Rectal smooth muscle tissue (tissue), 1 donor: ENCODE measurements around the gene KDF1.
A peak's percentile ranks its signal among the peaks of the same experiment; 100 is the strongest.

ENCODE experiments used
- H3K27ac ChIP-seq: one replicate; pipeline ENCODE4 v1.7.0; 2013; ENCODE audit warnings: low read depth, low read length, inconsistent platforms
- H3K27me3 ChIP-seq: one replicate; pipeline ENCODE4 v1.7.0; 2013; ENCODE audit warnings: low read length; ENCODE audit not compliant: control insufficient read depth, insufficient read depth
- H3K36me3 ChIP-seq: one replicate; pipeline ENCODE4 v1.7.0; 2013; ENCODE audit warnings: low read length; ENCODE audit not compliant: control insufficient read depth, insufficient read depth
- H3K4me1 ChIP-seq: one replicate; pipeline ENCODE4 v1.7.0; 2013; ENCODE audit warnings: low read length; ENCODE audit not compliant: control insufficient read depth, insufficient read depth
- H3K4me3 ChIP-seq: one replicate; pipeline ENCODE4 v1.7.0; 2013; ENCODE audit warnings: low read length
- H3K9ac ChIP-seq: one replicate; pipeline ENCODE4 v1.7.0; 2013; ENCODE audit warnings: low read length

KDF1 gene, protein sequence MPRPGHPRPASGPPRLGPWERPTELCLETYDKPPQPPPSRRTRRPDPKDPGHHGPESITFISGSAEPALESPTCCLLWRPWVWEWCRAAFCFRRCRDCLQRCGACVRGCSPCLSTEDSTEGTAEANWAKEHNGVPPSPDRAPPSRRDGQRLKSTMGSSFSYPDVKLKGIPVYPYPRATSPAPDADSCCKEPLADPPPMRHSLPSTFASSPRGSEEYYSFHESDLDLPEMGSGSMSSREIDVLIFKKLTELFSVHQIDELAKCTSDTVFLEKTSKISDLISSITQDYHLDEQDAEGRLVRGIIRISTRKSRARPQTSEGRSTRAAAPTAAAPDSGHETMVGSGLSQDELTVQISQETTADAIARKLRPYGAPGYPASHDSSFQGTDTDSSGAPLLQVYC

DNA sequence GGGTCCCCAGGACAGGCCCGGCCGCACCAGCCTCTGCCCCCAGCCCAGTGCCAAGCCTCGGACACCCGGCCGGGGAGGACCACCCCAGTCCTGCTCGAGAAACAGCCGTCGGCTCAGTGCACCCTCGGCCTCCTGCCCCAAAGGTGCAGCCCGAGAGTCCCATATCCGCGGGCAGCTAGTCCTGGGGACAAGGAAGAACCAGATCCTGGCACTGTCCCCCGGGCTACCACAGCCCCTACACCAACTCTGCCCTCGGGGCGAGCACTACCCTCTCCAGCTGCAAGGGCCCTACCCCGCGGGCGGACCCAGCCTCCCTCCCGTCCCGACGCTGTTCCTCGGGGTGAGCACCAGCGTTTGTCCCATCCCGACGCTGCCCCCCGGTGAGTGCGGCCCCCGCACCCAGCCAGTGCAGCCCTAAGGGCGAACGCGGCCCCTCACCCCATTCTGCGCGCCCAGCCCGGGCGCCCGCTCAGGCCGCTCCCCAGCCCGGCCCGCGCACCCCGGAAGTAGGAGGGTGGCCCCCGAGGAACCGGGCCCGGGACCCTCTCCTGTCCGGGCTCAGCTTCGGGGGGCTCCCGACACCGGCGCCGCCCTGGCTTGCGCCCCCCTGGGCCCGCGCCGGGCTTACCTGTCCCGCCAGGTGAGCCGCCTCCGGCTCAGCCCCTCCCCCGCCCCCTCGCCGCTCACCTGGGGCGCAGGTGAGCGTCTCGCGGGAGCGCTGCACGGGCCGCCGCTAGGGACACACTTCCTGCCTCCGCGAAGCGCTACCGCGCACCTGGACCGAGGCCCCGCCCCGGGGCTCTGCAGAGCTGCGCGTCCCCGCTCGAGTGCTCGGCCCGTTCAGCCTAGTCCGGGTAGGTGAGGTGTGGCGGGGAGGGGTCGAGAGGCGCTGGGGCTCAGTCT is at the start of gene KDF1:
Gene KDF1 (minus strand): TSS at position 747 of the 903 bp plus-strand sequence. CDS start 8,088 bp downstream, outside the sequence.
- H3K4me3 ChIP-seq = peak within 1 kb of the TSS; percentile 63
- H3K27ac ChIP-seq = no peak within 1 kb of the TSS

DNA sequence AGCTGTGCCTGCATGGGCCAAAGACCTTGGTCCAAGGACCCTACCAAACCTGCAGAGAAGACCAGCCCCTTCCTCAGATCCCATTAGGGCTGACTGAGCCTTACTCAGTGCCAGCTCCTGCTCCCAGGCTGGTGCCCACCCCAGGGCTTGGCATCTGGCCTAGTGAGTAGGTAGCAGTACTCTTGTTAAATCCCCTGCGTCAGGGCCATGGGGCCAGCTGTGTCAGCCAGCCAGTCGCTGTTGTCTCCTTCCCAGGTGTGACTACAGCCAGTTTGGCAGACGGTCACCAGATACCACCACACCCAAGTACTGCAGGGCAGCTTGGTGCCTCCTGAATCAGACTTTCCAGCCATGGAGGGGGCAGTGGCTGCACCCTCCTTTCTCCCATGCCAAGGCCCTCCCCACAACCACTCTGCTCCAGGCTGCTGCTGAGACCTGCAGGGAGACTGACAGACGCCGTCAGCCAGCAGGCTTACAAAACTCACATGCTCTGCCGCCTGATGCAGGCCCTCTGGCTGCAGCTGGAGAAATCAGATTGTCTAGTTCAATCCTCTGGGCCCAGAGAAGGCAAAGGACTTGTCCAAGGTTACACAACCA is 49.4 kb upstream of the KDF1 start:
- no peaks in the 10 kb centered on the region for H3K36me3 ChIP-seq
- H3K4me3 ChIP-seq = peak overlapping the region; percentile 57
- H3K9ac ChIP-seq = no peak overlapping the region
- H3K4me1 ChIP-seq = peaks cover 39% of the 10 kb centered on the region
- H3K27ac ChIP-seq = peak overlapping the region; percentile 92
- H3K27me3 ChIP-seq = no peaks in the 10 kb centered on the region

More for the DNA sequence above, at the start of gene KDF1:
- Histone ChIP-seq H3K27me3 (peaks cover 5% of the 10 kb centered on the region), H3K36me3 (no peaks in the 10 kb centered on the region), H3K9ac (peak within 1 kb of the TSS; percentile 16), H3K4me1 (no peaks in the 10 kb centered on the region)

DNA sequence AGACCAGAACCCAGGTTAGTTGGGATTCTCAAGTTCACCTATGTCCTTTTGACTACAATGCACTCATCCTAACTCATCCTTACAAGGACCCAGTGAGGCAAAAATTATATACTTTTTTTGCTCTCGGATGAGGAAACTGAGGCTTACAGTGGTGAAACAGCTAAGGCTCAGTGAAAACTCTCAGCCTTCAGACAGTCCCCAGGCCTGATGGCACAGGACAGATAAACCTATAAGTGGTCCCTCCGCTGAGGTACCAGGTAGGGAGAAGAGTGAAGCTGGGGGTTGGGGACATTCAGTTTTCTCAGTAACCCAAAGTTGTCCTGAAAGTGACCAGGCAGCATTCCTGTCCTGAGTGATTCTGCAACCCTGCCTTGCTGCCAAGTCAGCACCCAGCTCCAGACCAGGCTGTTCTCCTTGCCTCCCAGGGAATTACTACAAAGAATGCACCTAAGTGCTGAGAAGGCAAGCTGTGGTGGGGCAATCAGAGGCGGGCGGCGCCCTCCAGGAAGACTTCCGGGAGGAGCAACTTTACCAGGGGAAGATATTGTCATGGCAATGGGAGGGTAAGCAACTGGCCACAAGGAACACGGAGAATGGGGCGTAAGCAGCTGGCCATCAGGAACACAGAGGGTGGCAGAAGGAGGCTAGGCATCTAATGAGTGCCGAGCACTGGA is 47.8 kb upstream of the KDF1 start:
- H3K9ac ChIP-seq = peak overlapping the region; percentile 52
- peak overlapping the region; percentile 73 for H3K27ac ChIP-seq
- H3K36me3 ChIP-seq = no peaks in the 10 kb centered on the region
- peaks cover 49% of the 10 kb centered on the region for H3K4me1 ChIP-seq
- H3K27me3 ChIP-seq = no peaks in the 10 kb centered on the region
- no peak overlapping the region for H3K4me3 ChIP-seq

DNA sequence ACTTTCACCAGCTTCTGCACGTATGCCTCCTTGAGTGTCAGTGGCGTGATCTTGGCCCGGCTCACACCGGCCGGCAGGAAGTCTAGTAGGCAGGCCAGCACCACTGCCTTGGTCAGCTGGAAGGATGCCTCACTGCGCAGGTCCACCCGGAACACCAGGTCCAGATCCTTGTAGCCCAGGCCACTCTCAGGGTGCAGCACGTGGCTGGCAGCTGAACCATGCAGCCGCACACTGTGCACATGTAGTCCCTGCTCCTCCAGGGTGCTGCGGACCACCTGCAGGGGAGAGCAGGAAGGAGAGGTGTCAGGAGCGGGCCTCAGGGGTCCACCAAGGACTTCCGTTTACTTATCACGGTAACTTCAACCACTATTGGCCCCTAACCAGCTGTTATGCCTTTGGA is 46.4 kb upstream of the KDF1 start:
- Histone ChIP-seq H3K27me3 (no peaks in the 10 kb centered on the region), H3K27ac (peak overlapping the region; percentile 52), H3K4me3 (no peak overlapping the region), H3K4me1 (peaks cover 53% of the 10 kb centered on the region), H3K36me3 (no peaks in the 10 kb centered on the region), H3K9ac (no peak overlapping the region)

DNA sequence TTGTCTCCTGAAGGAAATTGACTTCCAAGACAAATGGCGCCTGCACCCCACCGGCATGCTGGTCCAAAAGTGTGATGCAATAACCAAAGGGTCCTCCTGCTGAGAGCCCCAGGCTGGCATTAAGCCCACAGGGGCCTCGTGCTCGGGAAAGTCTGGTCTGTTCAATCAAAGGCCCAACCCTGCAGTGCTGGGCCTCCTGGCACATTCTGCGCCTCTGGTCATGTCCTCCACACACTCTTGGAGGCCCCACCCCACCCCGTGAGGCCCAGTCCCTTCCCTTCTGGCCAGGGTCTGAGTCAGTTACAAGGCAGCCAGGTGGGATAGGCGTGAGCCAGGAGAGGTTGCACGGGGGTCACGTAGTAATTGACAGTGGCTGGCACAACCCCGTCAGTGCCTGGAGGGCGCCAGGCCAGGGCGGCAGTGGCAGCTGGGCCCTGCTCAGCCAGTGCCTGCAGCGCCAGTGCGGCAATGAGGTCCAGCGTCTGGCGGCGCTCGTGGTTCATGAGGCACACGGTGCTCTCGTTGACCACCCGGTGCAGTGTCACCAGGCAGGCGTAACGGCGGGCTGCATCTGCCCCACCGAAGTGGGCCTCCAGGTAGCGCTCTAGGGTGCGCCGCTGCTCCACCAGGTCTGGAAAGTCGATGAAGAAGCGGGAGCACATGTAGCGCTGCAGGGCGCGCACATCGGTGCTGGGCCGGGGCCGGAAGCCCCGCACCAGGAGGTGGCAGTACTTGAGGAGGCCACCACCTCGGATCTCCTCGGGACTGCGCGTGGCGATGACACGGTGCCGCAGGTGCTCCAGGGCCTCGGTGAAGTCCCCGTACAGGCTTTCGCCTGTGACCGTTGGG is 45.6 kb upstream of the KDF1 start:
- no peak overlapping the region for H3K4me3 ChIP-seq
- H3K4me1 ChIP-seq = peaks cover 51% of the 10 kb centered on the region
- peak overlapping the region; percentile 75 for H3K27ac ChIP-seq

DNA sequence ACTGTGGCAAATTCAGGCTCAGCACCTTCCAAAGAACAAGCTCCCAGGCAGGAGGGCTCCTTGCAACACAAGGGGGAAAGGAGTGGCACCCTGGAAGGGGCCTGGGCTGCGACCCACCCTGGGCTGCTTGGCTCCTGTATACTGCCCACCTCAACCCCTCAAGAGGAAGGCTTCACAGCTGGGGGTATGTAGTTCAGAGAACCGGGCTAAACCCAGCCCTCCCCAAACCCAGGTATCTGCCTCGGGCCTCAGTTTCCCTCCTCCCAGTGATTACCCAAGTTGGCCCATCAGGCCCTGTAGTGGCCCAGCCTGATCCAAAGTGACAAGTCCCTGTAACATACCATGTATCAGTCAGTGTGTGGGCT is 44.9 kb upstream of the KDF1 start:
- Histone ChIP-seq H3K4me1 (peaks cover 55% of the 10 kb centered on the region), H3K9ac (no peak overlapping the region), H3K27ac (peak overlapping the region; percentile 75), H3K4me3 (peak overlapping the region; percentile 19), H3K27me3 (no peaks in the 10 kb centered on the region), H3K36me3 (no peaks in the 10 kb centered on the region)

More for the DNA sequence above, 45.6 kb upstream of the KDF1 start:
- Histone ChIP-seq H3K9ac (no peak overlapping the region), H3K36me3 (no peaks in the 10 kb centered on the region), H3K27me3 (no peaks in the 10 kb centered on the region)

DNA sequence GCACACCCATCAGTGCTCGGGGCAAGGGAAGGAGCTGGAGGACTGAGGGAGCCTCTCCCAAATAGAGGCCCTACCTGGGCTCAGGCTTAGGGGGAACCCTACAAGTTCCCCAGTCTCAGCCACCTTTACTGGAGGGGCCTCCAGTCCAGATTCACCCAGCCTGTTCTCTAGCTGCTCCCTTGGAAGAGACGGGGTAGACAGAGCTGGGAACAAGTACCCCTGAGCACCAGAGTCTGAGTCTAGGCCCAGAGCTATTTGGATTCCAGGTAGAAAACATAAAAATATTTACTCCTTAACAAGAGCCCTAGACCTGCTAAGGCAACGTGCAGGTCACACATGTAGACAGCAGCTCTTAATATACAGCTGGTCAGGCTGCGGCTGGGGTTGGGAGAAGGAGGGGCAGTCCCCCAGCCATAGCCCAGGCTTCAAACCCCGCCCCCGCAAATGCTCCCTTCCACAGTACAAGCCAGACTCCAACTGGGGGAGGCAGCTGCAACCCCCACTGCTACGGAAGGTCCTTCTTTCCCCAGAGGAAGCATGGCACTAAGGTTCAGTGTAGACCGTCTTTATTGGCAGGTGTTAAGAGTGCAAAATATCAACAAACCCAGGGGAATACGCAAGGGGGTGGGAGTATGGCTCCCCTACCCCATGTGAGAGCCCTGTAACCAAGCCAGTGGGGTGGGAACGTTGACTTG is 44.4 kb upstream of the KDF1 start:
- Histone ChIP-seq H3K27me3 (no peaks in the 10 kb centered on the region), H3K27ac (peak overlapping the region; percentile 75), H3K36me3 (no peaks in the 10 kb centered on the region), H3K4me3 (peak overlapping the region; percentile 19), H3K9ac (no peak overlapping the region), H3K4me1 (peaks cover 55% of the 10 kb centered on the region)

DNA sequence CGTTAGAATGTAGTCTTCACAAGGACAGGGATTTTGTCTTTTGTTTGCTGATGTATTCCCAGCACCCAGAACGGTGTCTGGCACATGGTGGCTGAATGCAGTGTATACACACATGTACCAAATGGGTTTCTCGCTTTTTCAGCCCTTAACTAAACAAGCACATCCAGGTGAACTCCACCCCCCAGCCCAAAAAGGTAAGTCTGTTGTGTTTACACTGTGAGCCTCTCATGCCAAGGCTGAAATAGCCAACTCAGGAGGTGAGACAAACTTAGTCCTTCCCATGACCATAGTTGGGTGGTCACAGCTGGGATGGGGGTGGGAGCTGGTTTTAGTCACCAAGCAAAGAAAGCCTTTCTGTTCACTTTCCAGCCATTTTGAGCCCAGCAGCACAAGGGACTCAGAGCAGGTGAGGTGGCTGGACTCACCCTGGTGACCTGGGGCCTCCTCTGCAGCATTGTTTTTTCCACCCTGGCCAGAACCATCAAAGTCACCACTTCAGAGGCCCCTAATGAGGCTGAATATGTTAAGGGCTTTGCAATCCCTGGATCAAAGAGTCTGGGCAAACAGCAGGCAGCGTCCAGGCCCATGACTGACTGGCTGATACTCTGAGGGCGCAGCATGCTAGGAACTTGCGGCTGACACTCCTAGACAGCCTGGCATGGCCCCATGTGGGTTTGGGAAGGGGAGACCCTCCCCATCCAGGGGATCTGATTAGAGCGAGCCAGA is 43.6 kb upstream of the KDF1 start:
- Histone ChIP-seq H3K9ac (no peak overlapping the region), H3K27me3 (no peaks in the 10 kb centered on the region), H3K4me3 (no peak overlapping the region), H3K4me1 (peaks cover 56% of the 10 kb centered on the region), H3K27ac (peak overlapping the region; percentile 75), H3K36me3 (no peaks in the 10 kb centered on the region)

DNA sequence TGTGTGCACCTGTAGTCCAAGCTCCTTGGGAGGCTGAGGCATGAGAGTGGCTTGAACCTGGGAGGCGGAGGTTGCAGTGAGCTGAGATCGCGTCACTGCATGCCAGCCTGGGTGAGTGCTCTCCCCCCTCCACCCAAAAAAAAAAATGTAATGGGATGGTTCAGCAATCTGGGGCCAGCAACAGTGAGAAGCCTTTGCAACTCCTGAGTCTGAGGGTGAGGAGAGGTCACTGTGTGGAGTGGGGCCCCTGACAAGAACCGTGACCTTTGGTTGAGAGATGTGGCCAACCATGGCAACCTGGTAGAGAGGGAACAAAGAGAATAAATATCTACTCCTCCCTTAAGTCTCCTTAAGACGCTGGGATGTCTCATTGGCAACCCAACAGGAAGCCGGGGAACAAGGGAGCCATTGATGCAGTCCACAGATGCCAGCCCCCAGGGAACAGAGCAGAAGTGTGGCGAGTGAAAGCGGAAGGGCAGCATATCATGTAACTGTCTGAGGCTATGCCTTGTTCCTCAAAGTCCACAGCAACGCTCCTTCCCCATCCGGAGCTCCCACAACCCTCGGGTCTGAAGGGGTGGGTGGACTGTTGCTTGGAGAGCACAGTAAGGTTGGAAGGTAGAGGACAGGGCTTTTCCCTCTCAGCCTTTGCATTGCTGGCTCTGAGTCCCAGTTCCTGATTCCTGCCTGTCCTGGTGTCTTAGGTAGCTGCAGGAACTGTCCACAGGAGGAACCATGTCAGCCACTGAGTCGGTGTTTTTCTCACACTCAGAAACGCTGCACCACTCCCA is 41.5 kb upstream of the KDF1 start:
- Histone ChIP-seq H3K9ac (no peak overlapping the region), H3K4me1 (peaks cover 59% of the 10 kb centered on the region), H3K36me3 (no peaks in the 10 kb centered on the region), H3K27me3 (no peaks in the 10 kb centered on the region), H3K27ac (peak overlapping the region; percentile 93), H3K4me3 (no peak overlapping the region)

DNA sequence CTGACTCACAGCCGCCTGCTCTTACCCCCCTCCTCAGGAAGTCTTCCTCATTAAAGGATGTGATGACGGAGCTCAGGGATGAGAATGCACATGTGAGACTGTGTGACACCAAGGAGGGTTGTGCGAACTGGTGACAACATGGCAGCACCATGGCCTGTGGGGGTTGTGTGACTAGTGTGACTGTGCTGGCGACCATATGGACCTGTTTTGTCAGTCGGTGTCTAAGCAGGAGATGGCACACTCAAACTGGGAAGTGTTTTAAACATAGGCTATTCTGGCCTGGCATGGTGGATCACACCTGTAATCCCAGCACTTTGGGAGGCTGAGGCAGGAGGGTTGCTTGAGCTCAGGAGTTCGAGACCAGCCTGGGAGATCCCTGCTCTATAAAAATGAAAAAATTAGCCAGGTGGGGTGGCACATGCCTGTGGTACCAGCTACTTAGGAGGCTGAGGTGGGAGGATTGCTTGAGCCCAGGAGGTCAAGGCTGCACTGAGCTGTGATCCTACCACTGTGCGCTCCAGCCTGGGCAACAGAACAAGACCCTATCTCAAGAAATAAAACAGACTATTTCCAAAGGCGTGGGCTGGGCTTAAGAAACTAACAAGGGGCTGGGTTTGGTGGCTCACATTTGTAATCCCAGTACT is 40.7 kb upstream of the KDF1 start:
- Histone ChIP-seq H3K9ac (no peak overlapping the region), H3K27ac (peak overlapping the region; percentile 93)

More for the DNA sequence above, 40.7 kb upstream of the KDF1 start:
- no peak overlapping the region for H3K4me3 ChIP-seq
- H3K4me1 ChIP-seq = peaks cover 56% of the 10 kb centered on the region
- no peaks in the 10 kb centered on the region for H3K36me3 ChIP-seq
- peaks cover under 1% of the 10 kb centered on the region for H3K27me3 ChIP-seq
